ENCODE data around the gene GLE1.

The GLE1 gene

GRCh38 chr9:128554155-128554862, 49.8 kb downstream of the GLE1 start:
- no peak overlapping the region for H3K4me3 ChIP-seq (ENCODE audit: control insufficient read depth in 1 of 7, extremely low read depth in 1 of 7, insufficient read depth in 4 of 7, low read depth in 2 of 7, low read length in 6 of 7)
- H3K36me3 ChIP-seq (ENCODE audit: control insufficient read depth in 4 of 4, insufficient read depth in 4 of 4, low read length in 3 of 4), result no peaks in the 10 kb centered on the region
- no peaks in the 10 kb centered on the region for H3K9me3 ChIP-seq (ENCODE audit: control extremely low read depth in 1 of 5, control insufficient read depth in 4 of 5, insufficient read depth in 2 of 5, low read depth in 1 of 5, low read length in 4 of 5)
- H3K27me3 ChIP-seq (replicated peaks in 2 of 5; ENCODE audit: control insufficient read depth in 4 of 5, insufficient read depth in 5 of 5, low read length in 4 of 5), result no peaks in the 10 kb centered on the region
- 100% methylated on average over 5 of the region's 5 CpGs for WGBS (ENCODE audit: insufficient coverage)
- DNase-seq, result no peak
- H3K27ac ChIP-seq (ENCODE audit: insufficient read depth in 1 of 2, low read depth in 1 of 2, low read length in 2 of 2, poor library complexity in 1 of 2, severe bottlenecking in 2 of 2), result no peak overlapping the region
- CTCF ChIA-PET, result interaction anchor here (1.5 kb wide), 1 partner anchor 9 kb away, joined by 3 read pairs; no protein-coding TSS in a partner anchor
- POLR2A ChIA-PET, result interaction anchor here (1.5 kb wide), 1 partner anchor 11 kb away, joined by 4 read pairs; no protein-coding TSS in a partner anchor
- H3K4me1 ChIP-seq (ENCODE audit: control extremely low read depth in 1 of 4, control insufficient read depth in 4 of 4, insufficient read depth in 4 of 4, low read length in 3 of 4), result peaks cover 21 to 55% (median 35%) of the 10 kb centered on the region in 4 experiments

- peaks cover 21 to 57% (median 37%) of the 10 kb centered on the region in 4 experiments for H3K4me1 ChIP-seq (ENCODE audit: control extremely low read depth in 1 of 4, control insufficient read depth in 4 of 4, insufficient read depth in 4 of 4, low read length in 3 of 4)
Measured at GRCh38 chr9:128555180-128555721, 50.7 kb downstream of the GLE1 start.

DNA sequence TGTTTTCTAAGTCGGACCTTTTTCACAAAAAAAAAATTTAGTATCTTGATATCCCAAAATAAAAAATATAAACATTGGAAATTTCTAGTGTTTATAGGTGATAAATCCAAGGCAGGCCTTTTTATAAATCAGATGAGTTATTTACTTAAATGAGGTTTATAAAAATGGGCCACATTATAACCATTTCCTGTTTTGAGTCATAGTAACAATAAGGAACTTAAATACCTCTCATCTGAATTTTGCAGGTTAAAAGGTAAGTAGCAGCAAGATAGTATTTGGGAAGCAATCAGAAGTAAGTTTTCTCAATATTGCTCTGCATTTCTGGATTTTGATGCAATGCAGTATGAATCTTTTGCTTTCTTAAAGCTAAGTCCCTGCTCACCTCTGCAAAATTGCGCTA, 51.8 kb downstream of the GLE1 start:
- H3K4me1 ChIP-seq (ENCODE audit: control extremely low read depth in 1 of 4, control insufficient read depth in 4 of 4, insufficient read depth in 4 of 4, low read length in 3 of 4), result peaks cover 20 to 53% (median 36%) of the 10 kb centered on the region in 4 experiments
- POLR2A ChIA-PET, result no interaction called here
- H3K9me3 ChIP-seq (ENCODE audit: control extremely low read depth in 1 of 5, control insufficient read depth in 4 of 5, insufficient read depth in 2 of 5, low read depth in 1 of 5, low read length in 4 of 5), result no peaks in the 10 kb centered on the region
- CTCF ChIA-PET, result no interaction called here
- H3K36me3 ChIP-seq (ENCODE audit: control insufficient read depth in 4 of 4, insufficient read depth in 4 of 4, low read length in 3 of 4), result no peaks in the 10 kb centered on the region
- DNase-seq, result peak in 2 of 3 donors; percentile 19 to 27
- H3K27me3 ChIP-seq (replicated peaks in 2 of 5; ENCODE audit: control insufficient read depth in 4 of 5, insufficient read depth in 5 of 5, low read length in 4 of 5), result no peaks in the 10 kb centered on the region
- H3K27ac ChIP-seq (ENCODE audit: insufficient read depth in 1 of 2, low read depth in 1 of 2, low read length in 2 of 2, poor library complexity in 1 of 2, severe bottlenecking in 2 of 2), result no peak overlapping the region
- 100% methylated on average over 1 of the region's 2 CpGs for WGBS (ENCODE audit: insufficient coverage)
- H3K4me3 ChIP-seq (ENCODE audit: control insufficient read depth in 1 of 7, extremely low read depth in 1 of 7, insufficient read depth in 4 of 7, low read depth in 2 of 7, low read length in 6 of 7), result no peak overlapping the region

More at GRCh38 chr9:128555180-128555721, 50.7 kb downstream of the GLE1 start:
- H3K36me3 ChIP-seq (ENCODE audit: control insufficient read depth in 4 of 4, insufficient read depth in 4 of 4, low read length in 3 of 4), result no peaks in the 10 kb centered on the region
- POLR2A ChIA-PET, result no interaction called here
- no peaks in the 10 kb centered on the region for H3K27me3 ChIP-seq (replicated peaks in 2 of 5; ENCODE audit: control insufficient read depth in 4 of 5, insufficient read depth in 5 of 5, low read length in 4 of 5)
- no peak for DNase-seq
- H3K27ac ChIP-seq (ENCODE audit: insufficient read depth in 1 of 2, low read depth in 1 of 2, low read length in 2 of 2, poor library complexity in 1 of 2, severe bottlenecking in 2 of 2), result no peak overlapping the region
- no peaks in the 10 kb centered on the region for H3K9me3 ChIP-seq (ENCODE audit: control extremely low read depth in 1 of 5, control insufficient read depth in 4 of 5, insufficient read depth in 2 of 5, low read depth in 1 of 5, low read length in 4 of 5)
- CTCF ChIA-PET, result no interaction called here
- 100% methylated on average over 3 of the region's 9 CpGs for WGBS (ENCODE audit: insufficient coverage)
- H3K4me3 ChIP-seq (ENCODE audit: control insufficient read depth in 1 of 7, extremely low read depth in 1 of 7, insufficient read depth in 4 of 7, low read depth in 2 of 7, low read length in 6 of 7), result no peak overlapping the region

DNA sequence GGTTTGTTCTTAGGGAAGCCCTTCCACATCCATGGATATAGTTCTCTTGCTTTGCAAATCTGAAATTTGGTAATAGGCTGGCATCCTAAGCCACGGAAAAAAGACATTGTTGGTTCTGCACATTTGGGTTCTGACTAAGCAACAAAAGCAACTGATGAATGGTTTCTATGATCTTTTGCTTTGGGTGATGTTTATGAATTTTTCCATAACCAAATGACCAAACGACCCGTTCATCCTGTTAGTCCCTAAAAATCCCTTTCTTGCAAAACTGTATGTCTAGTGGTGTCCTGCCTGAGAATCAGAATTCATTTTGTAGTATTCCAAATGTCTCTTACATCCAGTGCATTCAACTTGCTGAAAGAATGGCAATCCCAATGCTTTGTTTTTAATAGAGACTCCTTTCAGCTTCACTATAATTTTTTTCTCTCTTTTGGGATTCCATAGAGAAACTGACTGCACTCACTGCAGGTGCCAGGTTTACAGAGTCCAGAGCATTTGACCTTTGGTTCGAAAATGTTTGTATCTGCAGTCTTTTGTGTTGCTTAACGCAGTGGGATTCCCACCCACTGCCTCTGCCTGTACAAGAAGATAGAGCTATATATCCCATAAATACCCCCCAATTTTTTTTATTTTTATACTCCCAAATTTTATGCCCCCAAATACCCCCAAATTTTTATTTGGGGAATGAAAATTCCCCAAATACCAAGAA, 52.6 kb downstream of the GLE1 start:
- WGBS (ENCODE audit: insufficient coverage), result 100% methylated on average over 5 of the region's 5 CpGs
- ChIA-PET CTCF (interaction anchor here (1.0 kb wide), 1 partner anchor 137 kb away, joined by 3 read pairs; no protein-coding TSS in a partner anchor), POLR2A (interaction anchor here (0.6 kb wide), 1 partner anchor 118 kb away, joined by 5 read pairs; no protein-coding TSS in a partner anchor)
- Histone ChIP-seq H3K36me3 (ENCODE audit: control insufficient read depth in 4 of 4, insufficient read depth in 4 of 4, low read length in 3 of 4) (no peaks in the 10 kb centered on the region), H3K4me1 (ENCODE audit: control extremely low read depth in 1 of 4, control insufficient read depth in 4 of 4, insufficient read depth in 4 of 4, low read length in 3 of 4) (peaks cover 15 to 45% (median 31%) of the 10 kb centered on the region in 4 experiments), H3K27me3 (replicated peaks in 2 of 5; ENCODE audit: control insufficient read depth in 4 of 5, insufficient read depth in 5 of 5, low read length in 4 of 5) (no peaks in the 10 kb centered on the region), H3K27ac (ENCODE audit: insufficient read depth in 1 of 2, low read depth in 1 of 2, low read length in 2 of 2, poor library complexity in 1 of 2, severe bottlenecking in 2 of 2) (no peak overlapping the region), H3K9me3 (ENCODE audit: control extremely low read depth in 1 of 5, control insufficient read depth in 4 of 5, insufficient read depth in 2 of 5, low read depth in 1 of 5, low read length in 4 of 5) (no peaks in the 10 kb centered on the region), H3K4me3 (ENCODE audit: control insufficient read depth in 1 of 7, extremely low read depth in 1 of 7, insufficient read depth in 4 of 7, low read depth in 2 of 7, low read length in 6 of 7) (no peak overlapping the region)
- no peak for DNase-seq

DNA sequence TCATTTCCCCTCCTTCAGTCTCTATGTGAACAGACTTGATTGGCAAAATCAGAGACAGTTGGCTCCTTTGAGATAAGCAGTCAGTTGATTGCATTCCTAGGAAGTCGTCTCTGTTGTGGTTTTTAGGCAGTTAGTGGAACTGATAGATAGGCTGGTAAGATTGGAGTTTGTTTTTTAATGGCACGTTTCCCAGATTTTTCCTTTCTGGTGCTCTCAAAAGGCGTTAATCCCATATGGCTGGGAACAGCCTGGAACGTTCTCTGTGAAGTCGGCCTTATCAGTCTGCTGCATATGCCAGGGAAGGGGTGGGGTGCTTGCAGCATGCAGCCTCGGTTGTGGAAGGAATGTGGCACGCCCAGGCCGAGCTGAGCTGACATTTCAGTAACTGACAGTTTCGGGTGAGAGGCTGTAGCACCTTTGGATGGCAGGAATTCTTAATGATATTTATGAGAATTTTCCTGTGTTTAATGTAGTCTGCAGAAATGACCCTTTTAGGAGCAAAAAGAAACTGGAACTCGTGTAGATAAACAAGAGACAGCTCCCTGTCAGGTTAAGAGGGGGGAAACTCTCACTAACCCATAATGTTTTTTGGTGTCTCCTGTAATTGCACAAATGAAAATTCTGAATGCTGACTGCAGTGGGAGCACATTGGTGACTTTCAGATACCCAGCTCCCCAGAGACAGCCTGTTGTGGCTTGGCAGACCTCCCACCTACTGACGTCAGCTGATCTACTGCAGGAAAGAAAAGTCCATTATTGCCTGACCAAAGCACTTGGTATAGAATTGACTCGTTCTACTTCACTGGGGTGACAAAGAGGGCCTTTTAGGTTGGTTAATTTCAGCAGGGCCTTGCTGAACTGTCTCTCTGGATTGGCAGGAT, 54.2 kb downstream of the GLE1 start:
- WGBS (ENCODE audit: insufficient coverage), result 1% methylated on average over 9 of the region's 12 CpGs
- Histone ChIP-seq H3K27ac (ENCODE audit: insufficient read depth in 1 of 2, low read depth in 1 of 2, low read length in 2 of 2, poor library complexity in 1 of 2, severe bottlenecking in 2 of 2) (no peak overlapping the region), H3K27me3 (replicated peaks in 2 of 5; ENCODE audit: control insufficient read depth in 4 of 5, insufficient read depth in 5 of 5, low read length in 4 of 5) (no peaks in the 10 kb centered on the region), H3K4me1 (ENCODE audit: control extremely low read depth in 1 of 4, control insufficient read depth in 4 of 4, insufficient read depth in 4 of 4, low read length in 3 of 4) (peaks cover 10 to 37% (median 25%) of the 10 kb centered on the region in 4 experiments), H3K36me3 (ENCODE audit: control insufficient read depth in 4 of 4, insufficient read depth in 4 of 4, low read length in 3 of 4) (no peaks in the 10 kb centered on the region), H3K4me3 (ENCODE audit: control insufficient read depth in 1 of 7, extremely low read depth in 1 of 7, insufficient read depth in 4 of 7, low read depth in 2 of 7, low read length in 6 of 7) (peak overlapping the region in 3 of 7 experiments; percentile 39 to 58 (median 41)), H3K9me3 (ENCODE audit: control extremely low read depth in 1 of 5, control insufficient read depth in 4 of 5, insufficient read depth in 2 of 5, low read depth in 1 of 5, low read length in 4 of 5) (no peaks in the 10 kb centered on the region)
- POLR2A ChIA-PET, result interaction anchor here (0.7 to 0.8 kb wide), 2 partner anchors 313 to 368 kb away, joined by 3 read pairs; partner anchors contain the start of gene CIZ1
- CTCF ChIA-PET, result interaction anchor here (0.7 to 1.0 kb wide), 2 partner anchors 15 to 24 kb away, joined by 3 read pairs; no protein-coding TSS in a partner anchor
- DNase-seq, result peak; percentile 80 to 89 (median 87)

DNA sequence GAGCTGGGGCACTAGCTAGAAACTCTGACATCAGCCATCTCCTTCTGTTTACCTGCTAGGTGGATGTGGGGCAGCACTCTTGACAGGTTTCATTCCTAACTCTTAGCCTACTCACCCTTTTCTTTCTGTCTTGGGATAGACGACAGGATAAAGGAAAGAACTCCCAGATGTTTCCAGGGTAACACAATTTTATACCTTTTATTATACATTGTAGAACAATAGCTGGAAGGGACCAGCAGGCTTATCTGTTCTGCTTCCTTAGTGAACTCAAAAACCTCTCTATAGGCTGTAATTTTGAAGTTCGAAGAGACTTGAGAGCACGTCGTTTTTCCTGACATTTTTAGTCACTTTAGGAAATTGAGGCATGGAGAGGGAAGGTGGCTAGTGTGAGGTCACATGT, 61.1 kb downstream of the GLE1 start:
- Histone ChIP-seq H3K27me3 (replicated peaks in 2 of 5; ENCODE audit: control insufficient read depth in 4 of 5, insufficient read depth in 5 of 5, low read length in 4 of 5) (no peaks in the 10 kb centered on the region), H3K27ac (ENCODE audit: insufficient read depth in 1 of 2, low read depth in 1 of 2, low read length in 2 of 2, poor library complexity in 1 of 2, severe bottlenecking in 2 of 2) (no peak overlapping the region), H3K4me1 (ENCODE audit: control extremely low read depth in 1 of 4, control insufficient read depth in 4 of 4, insufficient read depth in 4 of 4, low read length in 3 of 4) (no peaks in the 10 kb centered on the region), H3K9me3 (ENCODE audit: control extremely low read depth in 1 of 5, control insufficient read depth in 4 of 5, insufficient read depth in 2 of 5, low read depth in 1 of 5, low read length in 4 of 5) (no peaks in the 10 kb centered on the region), H3K36me3 (ENCODE audit: control insufficient read depth in 4 of 4, insufficient read depth in 4 of 4, low read length in 3 of 4) (peaks cover 4 to 27% (median 14%) of the 10 kb centered on the region in 4 experiments), H3K4me3 (ENCODE audit: control insufficient read depth in 1 of 7, extremely low read depth in 1 of 7, insufficient read depth in 4 of 7, low read depth in 2 of 7, low read length in 6 of 7) (no peak overlapping the region)
- 93% methylated on average over 3 of the region's 4 CpGs for WGBS (ENCODE audit: insufficient coverage)
- POLR2A ChIA-PET, result interaction anchor here (1.6 kb wide), 1 partner anchor 12 kb away, joined by 4 read pairs; no protein-coding TSS in a partner anchor
- DNase-seq, result no peak
- CTCF ChIA-PET, result interaction anchor here (1.0 kb wide), 1 partner anchor 15 kb away, joined by 3 read pairs; no protein-coding TSS in a partner anchor
